Measurements from ENCODE around the gene FOXRED1.
"Not testable (repeated sequence)": the region's sequence is repeated elsewhere in the genome, so short reads cannot be mapped to it uniquely, and the experiment has no call there.

FOXRED1 gene

DNA sequence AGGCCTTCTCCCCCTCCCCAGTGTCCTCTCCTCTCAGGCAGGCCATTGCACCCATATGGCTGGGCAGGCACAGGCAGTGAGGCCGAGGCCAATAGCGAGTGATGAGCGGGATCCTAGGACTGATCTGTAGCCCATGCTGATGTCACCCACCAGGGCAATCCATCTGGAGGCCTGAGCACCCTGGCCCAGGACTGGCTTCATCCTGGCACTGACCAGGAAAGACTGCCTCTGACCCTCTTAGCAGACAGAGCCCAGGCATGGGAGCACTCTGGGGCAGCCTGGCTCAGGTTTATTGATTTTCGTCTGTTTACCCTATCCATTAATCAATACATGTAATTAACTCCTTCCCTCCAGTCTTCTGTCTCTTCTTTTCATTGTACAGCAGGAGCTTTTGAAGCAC is 8.8 kb downstream of the FOXRED1 start:
- DNase-seq = no peak

DNA sequence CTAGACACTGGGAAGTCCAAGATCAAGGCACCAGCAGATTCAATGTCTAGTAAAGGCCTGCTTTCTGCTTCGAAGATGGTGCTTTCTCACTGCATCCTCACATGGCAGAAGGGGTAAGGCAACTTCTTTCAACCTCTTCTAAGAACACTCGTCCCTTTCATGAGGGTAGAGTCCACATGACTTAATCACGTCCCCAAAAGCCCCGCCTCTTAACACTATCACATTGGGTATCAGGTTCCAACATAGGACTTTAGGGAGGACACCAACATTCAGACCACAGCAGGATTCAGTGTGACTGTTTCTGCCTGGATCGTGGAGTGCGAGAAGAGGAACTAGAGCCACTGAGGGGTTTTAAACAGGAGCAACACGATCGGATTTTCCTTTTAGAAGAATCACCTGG is 10.2 kb downstream of the FOXRED1 start:
- DNase-seq = no peak

DNA sequence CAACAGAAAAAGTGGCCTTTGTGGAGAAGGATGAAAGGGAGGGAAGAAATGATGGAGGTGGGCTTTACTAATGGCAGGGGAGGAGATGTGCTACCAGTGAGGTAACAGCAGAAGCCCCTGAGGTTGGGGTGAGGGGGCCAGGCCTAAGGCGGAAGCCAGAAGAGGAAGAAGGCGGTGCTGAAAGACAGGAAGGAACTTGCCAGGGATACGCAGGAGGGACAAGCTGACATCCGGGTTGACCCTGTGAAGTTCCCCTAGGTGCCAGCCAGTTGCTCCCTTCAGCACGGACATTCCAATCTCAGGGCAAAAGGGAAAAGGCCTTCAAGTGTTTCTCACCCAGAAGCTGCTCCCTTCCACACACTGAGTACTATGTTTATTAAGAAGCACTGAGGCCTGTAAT is 11.6 kb downstream of the FOXRED1 start:
- DNase-seq = no peak

DNA sequence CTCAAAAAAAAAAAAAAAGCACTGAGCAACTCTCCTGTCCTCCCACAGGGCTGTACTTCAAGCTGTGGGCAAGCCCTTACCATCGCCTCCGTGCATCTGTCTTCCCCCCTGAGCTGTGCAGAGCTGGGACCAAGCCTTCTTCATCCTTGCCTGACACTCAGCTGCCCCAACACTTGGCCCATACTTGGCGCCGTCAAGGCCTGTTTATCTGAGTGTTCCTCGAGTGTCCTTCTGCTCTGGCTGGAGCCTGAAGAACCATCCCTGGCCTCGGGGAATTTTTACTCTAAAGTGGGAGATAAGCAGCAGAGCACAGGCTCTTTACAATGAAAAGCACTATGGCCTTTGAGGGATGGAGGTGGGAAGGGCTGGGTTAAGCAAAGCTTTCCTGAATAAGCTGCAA is 12.3 kb downstream of the FOXRED1 start:
- no peak for DNase-seq

DNA sequence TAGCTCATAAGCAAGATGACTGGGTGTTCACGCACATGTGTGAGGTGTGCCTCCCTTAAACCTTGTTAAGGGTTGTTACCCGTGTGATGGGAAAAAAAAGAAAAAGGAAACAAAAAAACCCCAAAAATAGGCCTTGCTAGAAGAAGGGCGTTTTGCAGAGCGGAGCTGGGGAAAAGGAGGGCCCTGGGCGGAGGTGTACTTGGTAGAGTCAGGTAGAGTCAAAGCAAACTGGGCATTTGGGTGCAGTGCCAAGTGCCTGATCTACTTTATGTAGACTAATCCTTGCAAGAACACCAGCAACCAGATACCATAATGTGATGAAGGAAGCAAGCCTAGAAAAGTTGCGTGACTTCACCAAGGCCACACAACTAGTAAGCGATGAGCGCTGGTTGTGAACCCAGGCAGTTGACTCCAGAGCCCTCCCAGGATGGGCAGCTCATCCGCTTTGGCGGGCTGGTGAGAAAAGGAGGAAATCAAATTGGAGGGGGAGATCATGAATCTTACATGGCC is 12.8 kb downstream of the FOXRED1 start:
- DNase-seq = no peak

DNA sequence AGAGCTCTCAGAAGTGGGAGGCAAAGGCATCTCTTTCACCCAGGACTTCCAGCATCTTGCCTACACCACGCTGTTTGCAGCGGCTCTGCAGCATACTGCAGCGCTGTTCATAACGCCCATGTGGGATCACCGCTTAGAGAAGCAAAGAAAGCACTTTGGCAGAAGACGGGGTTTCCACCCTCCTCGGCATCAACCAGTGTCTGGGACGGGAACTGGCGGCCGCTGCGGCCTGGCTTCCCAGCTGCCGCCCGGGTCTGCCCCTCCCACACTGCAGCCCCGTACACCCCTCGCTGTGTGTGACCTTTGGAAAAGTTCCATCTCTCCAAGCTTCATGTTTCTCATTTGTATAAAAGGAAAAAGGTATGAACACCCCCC is 13.4 kb downstream of the FOXRED1 start:
- DNase-seq = peak; percentile 43

DNA sequence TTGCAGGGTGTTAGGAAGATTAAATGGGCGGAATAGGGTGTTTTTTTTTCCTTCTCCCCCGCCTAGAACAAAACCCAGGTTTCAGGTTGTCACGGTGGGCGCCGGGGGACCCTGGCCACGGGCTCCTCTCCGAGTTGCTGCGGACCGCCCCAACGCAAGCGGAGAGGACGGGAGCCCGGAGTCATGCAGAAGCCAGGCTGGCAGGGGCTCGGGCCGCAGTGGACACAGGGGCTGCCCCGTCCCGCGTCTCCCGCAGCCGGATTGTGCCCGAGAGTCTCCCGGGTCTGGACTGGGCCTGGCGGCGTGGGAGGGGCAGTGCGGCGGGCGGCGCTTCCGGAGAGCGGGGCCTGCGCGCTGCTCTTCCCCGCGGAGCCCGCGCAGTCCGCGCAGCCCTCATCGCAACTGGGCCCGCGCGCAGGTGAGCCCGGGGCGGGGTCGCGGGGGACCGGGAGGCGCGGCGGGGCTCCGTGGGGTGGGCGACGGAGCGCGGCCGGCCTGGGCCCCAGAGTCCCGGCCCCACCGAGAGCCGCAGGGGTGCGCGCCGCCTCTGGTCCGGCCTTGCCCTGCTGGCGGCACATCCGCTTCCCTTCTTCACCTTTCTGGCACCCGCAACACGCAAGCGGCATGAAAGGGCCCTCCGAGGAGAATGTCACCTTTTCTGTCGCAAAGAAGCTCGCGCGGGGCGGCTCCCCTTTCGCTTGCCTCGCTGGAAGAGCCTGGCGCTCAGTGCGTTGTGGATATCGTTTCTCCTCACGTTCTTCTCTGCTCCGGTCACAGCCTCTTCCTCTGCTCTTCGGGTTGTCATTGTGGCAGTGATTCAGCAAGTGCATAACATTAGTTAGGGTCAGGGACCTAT is 14.0 kb downstream of the FOXRED1 start, which contains the start of gene TIRAP:
TSS of gene TIRAP (plus strand) at position 358 of the 856 bp plus-strand sequence. CDS start 7,802 bp downstream, outside the sequence.
- peak; percentile 63 for DNase-seq

DNA sequence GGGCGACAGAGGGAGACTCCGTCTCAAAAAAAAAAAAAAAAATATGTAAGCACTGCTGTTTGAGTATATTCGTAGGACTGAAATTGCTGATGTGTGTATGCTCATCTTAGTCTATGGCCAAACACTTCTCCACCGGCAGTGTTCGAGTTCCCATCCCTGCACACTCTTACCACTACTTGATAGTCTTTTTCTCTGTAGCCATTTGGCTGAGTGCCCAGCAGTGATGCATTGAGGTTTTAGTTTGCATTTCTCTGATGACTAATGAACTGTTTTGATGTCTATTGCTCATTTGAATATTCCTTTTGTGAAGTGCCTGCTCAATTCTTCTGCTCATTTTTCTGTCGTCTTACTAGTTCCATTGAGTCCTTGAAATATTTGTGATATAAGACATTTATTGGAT is 15.9 kb downstream of the FOXRED1 start:
- peak; percentile 88 for DNase-seq

DNA sequence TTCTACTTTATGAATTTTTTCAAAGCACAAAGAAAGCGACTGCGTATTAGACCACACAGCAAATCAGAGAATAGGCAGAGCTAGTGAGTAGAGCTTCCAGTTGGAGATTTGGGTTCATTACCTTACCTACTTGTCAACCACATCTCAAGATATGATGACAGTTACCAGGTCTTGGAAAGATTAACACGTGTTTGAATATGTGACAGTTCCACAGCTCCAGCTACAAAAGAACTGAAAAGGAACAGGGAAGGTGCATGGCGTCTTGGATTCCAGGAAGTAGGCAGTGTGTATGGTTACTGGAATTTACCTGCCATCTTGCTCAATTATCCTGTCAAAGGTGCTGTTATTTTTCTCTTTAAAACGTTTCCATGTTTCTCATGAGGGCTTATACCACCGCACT is 19.3 kb downstream of the FOXRED1 start:
- no peak for DNase-seq

DNA sequence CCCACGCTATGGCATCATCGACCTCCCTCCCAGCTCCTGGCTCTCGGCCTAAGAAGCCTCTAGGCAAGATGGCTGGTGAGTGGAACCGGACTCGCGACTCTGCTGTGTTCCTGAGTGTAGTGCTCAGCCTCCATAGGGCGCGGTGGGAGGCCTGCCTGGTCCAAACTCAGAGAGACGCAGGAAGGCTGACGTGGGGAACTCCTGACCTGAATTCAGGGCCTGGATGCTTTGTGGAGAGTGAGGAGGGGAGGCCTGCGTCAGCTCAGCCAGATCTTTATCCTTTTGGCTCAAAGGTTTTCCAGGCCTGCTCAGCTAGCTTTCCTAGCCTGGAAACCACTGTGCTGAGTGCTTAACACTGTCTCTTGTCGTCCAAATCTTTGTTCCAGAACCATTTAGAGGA is 21.9 kb downstream of the FOXRED1 start:
- no peak for DNase-seq

DNA sequence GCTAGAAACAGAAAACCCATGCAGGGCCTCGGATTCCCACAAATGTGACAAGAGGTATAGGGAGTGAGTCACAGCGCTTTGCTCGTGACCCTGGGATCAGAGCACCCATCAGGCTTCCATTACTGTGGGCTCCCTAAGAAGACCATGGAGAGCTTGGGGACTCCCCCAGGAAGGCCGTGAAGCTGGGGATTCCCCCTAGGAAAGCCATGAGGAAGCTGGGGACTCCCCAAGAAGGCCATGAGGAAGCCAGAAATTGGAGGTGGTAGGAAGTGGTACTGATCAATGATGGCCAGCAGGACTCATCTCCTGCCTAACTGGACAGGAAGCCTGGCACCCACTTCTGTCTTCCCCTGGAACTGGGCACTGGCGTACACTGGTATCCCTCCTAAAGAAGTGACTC is 24.8 kb downstream of the FOXRED1 start:
- no peak for DNase-seq

DNA sequence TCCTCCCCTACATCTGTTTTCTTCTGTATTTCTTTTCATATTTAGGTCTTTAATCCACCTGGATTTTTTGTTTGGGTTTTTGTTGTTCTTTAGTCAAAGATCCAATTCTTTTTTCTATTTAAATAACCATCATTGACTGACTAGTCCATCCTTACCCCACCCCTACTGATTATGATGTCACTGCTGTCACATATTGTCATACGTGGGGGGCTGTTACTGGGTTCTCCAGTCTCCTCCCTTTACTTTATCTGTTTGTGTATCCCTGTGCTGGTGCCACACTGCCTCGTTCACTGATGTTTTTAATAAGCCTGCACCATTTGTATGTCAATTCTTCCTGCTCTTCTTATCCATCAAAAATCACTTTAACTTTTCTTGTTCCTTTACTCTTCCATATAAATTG is 28.1 kb downstream of the FOXRED1 start:
- no peak for DNase-seq

DNA sequence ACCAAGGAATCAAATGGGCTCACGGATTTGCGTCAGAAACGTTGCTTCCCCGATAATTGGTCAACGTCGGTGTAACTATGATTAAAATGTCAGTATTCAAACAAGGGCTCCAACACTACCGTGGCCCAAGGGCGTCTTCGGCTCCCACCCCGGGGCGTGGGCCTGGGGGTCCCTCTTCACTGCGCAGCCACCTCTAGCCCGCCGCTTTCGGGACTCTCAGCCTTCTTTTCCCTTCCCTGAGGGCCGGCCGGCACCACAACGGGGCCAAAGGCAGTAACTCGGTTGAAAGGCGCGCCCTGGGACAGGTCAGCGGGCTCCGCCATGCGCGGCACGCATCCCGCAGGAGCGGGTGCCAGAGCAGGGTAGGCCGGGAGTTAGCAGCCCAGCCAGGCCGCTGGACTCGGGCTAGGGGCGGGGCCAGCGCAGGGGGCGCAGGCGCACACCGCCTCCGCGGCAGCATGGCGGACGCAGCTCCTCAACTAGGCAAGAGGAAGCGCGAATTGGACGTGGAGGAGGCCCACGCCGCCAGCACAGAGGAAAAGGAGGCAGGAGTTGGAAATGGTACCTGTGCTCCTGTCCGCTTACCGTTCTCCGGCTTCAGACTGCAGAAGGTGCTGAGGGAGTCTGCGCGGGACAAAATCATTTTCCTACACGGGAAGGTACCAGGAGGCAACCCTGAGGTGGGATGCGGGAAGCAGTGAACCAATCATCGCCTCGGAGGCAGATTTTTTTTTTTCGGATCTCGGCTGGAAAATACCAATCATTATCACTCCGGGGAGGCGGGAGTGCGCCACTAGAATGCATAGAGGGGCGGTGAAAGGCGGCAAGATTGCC is 34.9 kb downstream of the FOXRED1 start, which contains the start of gene DCPS:
TSS of gene DCPS (plus strand) at position 438 of the 834 bp plus-strand sequence. CDS start at position 459, 21 bp downstream.
- peak; percentile 88 for DNase-seq

DNA sequence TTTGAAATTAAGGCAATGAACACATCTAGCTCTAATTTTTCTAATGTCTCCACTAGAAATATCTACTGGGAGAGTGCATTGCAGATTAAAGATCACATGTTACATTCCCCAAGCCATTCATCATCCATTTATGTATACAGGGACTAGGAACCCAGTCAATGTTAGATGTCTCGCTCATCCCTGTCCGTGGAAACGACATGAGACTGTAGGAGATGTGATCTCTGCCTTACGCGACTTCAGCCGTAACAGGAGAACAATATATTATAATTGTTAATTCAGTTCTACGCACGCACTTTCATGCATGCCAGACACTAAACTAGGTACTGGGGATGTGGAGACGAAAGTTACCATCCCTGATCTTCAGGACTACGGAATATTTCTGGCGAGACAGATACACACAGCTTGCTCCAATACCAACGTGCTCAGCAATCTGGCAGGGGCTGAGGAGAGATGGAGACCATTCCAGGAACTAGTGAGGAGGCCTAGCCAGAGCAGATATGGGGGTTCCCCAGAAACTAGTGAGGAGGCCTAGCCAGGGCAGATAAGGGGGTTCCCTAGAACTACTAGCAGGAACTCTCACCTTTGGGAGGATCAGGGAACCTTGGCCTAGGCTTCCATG is 35.6 kb downstream of the FOXRED1 start:
- DNase-seq = no peak

DNA sequence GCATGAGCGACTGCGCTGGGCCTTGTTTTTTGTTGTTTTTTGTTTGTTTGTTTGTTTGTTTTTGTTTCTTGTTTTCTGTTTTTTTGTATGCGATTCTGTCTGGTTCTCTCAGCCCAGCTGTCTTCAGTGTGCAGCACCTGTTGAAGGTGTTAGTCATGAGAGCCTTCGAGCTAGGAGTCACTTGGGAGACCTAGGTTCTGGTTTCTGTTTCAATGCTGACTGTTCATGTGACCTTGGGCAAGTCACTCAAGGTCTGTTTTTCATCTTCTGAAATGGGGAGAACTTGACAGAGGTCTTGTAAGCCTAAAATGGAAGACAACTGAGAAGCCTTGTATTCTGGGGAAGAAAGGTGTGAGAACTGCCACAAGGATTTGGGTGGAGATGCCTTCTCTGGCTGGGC is 36.7 kb downstream of the FOXRED1 start:
- DNase-seq = peak; percentile 34

DNA sequence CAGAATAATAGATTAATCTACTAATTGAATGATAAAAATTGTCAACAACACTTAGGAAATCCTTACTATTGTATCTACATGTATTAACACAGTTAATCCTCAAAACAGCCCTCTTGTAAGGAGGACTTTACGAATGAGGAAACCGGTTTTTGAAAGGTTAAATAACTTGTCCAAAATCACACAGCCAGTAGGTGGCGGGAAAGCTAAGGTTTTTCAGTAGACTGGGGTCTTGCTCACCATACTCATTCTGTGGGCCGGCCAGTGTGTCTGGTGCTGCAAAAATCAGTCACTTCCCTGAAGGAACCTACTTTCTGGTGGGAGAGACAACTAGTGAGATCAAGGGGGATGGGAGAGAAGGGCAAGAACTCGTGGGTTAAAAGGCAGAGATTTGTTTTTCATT is 38.8 kb downstream of the FOXRED1 start:
- DNase-seq = no peak

DNA sequence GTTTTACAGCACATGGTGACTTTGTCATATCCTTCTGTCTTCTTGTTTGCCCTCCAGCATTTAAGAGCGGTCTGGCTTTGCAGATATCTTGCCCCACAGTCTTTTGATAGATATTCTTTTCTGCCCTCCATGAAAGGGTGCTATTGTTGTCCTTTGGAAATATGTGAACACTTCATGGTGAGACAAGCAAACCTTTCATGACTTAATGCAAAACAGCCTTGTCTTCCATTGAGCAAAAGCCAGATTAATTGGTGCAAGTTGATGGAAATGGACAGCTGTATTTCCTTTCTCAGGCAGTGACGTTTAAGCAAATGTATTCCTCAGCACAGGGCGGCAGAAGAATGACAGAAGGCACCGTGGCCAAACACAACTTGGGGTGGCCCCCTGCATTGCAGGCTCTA is 39.3 kb downstream of the FOXRED1 start:
- DNase-seq = no peak

DNA sequence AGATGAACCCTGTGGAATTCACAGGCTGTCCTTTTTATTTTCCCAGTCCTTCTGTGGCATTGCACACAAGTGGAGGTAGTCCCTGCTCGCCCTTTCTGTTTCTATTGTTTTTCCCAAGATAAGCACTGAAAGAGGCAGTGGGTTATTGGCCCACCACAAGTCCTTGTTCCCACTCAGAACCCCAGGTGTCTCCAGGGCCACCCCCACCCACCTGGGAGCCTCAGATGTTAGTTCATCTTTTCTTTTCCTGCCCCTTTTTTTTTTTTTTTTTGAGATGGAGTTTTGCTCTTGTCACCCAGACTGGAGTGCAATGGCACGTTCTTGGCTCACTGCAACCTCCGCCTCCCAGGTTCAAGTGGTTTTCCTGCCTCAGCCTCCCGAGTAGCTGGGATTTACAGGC is 39.8 kb downstream of the FOXRED1 start:
- not testable (repeated sequence) for DNase-seq

DNA sequence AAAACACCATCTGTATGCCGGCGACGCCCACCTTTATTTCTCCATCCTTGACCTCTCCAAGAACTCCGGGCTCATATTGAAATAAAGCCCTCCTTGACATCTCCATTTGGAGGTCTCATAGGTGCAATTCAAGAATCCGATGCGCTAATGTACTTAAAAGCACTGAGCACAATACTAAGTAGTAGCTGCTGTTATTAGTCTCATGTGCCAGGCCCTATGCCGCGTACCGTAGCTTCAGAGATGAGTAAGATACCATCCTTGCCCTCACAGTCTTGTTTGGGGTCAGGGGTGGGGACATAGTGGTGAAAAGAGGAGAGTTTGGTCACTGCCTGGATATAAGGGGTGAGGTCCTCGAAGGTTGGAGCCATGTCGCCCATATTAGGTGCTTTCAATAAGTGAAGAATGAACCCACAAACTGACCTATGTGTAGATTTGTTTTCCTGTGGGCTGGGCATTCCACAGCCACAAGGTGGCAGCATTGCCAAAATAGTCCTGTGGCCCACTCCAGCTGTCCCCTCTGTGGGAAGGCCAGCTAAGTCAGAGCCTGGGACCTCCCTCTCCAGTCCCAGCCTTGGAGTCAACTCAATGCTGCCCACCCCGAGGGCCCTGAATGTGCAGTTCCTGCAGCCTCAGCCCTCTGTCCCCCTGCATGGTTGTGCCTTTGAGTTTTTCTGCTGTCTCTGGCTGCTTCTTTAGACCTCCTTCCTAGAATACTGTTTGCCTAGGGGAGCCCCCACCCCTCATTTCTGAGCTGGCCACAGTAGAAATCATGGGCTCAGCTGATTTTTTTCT is 41.4 kb downstream of the FOXRED1 start:
- DNase-seq = peak; percentile 57

DNA sequence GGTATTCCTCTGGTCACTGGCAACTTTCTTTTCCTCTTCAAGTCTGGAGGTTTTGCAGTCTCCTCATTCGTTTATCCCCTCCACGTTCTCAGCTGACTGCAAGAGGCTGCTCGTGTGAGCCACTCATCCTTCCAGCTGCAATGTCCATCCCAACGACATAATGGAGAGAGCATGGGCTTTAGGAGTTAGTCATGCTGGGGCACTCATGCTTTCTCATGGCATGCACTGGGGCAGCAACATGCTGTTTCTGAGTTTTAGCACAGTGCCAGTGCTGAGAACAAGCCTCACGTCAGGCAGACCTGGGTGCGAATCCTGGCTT is 42.0 kb downstream of the FOXRED1 start:
- DNase-seq = no peak

DNA sequence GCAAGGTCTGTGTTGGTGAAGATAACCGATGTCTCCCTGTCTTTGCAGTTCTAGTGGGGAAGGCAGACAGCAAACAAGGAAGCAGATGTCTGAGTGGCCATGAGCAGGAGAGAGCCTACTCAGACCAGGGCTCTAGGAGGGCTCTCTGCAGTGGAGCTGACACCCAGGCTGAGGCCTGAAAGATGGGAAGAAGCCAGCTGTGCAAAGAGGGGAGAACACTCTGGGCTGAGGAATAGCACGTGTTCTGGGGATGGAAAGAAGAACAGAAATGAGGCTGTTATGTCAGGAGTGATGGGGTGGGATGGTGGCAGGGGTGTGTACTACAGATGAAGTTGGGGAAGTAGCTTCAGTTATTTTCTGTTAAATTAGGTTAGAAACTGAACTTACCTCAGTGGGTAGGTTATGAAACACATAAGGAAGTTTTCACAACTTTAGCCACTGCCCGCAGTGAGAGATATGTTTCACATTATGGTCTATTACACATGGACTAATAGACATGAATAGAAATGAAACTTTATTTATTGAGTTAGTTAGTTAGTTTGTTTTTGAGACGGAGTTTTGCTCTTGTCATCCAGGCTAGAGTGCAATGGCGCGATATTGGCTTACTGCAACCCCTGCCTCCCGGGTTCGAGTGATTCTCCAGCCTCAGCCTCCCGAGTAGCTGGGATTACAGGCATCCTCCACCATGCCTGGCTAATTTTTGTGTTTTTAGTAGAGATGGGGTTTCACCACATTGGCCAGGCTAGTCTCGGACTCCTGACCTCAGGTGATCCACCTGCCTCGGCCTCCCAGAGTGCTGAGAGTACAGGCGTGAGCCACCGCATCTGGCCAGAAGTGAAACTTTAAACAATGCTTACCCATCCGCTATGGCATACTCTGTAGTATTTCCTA is 42.7 kb downstream of the FOXRED1 start:
- DNase-seq = no peak

DNA sequence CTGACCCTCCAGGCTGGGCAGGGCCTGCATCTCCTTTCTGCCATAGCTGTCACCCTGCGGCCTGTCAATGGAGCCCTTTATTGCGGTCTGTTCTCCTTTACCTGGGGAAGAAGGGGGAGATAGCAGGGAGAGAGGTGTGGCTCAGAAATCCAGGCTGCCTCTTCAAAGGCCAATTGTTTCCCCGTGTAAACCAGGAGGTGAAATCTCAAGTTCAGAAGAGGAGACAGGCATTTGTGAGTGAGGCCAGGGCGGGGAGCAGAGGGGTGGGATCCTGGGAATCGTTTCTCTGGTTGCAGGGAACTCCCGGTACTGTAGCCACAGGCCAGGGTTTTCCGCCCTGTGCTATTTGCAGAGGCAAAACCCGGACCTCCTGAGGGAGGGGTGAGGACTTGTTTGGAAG is 44.0 kb downstream of the FOXRED1 start:
- no peak for DNase-seq
